ENCODE measurements around the gene DDR2.

Gene DDR2

GRCh38 chr1:162696286-162696862 is 64.1 kb downstream of the DDR2 start:
- no peak for DNase-seq (ENCODE audit: low read depth in 2 of 2)

GRCh38 chr1:162697140-162697895 is 65.1 kb downstream of the DDR2 start:
- DNase-seq (ENCODE audit: low read depth in 2 of 2) = no peak

GRCh38 chr1:162699366-162699765 is 67.1 kb downstream of the DDR2 start:
- no peak for DNase-seq (ENCODE audit: low read depth in 2 of 2)

- no peak for DNase-seq (ENCODE audit: low read depth in 2 of 2)
Measured at GRCh38 chr1:162700131-162700530, 67.9 kb downstream of the DDR2 start.

- no peak for DNase-seq (ENCODE audit: low read depth in 2 of 2)
Measured at GRCh38 chr1:162701286-162701685, 69.0 kb downstream of the DDR2 start.

- no peak for DNase-seq (ENCODE audit: low read depth in 2 of 2)
Measured at GRCh38 chr1:162702628-162703027, 70.4 kb downstream of the DDR2 start.

- DNase-seq (ENCODE audit: low read depth in 2 of 2) = no peak
Measured at GRCh38 chr1:162703708-162704107, 71.4 kb downstream of the DDR2 start.

GRCh38 chr1:162704673-162705424 is 72.6 kb downstream of the DDR2 start:
- DNase-seq (ENCODE audit: low read depth in 2 of 2) = no peak

- no peak for DNase-seq (ENCODE audit: low read depth in 2 of 2)
Measured at GRCh38 chr1:162706003-162706402, 73.7 kb downstream of the DDR2 start.

GRCh38 chr1:162706606-162707005 is 74.3 kb downstream of the DDR2 start:
- DNase-seq (ENCODE audit: low read depth in 2 of 2) = no peak

GRCh38 chr1:162708286-162708685 is 76.0 kb downstream of the DDR2 start:
- no peak for DNase-seq (ENCODE audit: low read depth in 2 of 2)

- DNase-seq (ENCODE audit: low read depth in 2 of 2) = no peak
Measured at GRCh38 chr1:162709132-162709860, 77.0 kb downstream of the DDR2 start.

- no peak for DNase-seq (ENCODE audit: low read depth in 2 of 2)
Measured at GRCh38 chr1:162709870-162710269, 77.6 kb downstream of the DDR2 start.

GRCh38 chr1:162710345-162710744 is 78.1 kb downstream of the DDR2 start:
- no peak for DNase-seq (ENCODE audit: low read depth in 2 of 2)

GRCh38 chr1:162710780-162711465 is 78.7 kb downstream of the DDR2 start:
- no peak for DNase-seq (ENCODE audit: low read depth in 2 of 2)

- no peak for DNase-seq (ENCODE audit: low read depth in 2 of 2)
Measured at GRCh38 chr1:162712317-162713029, 80.2 kb downstream of the DDR2 start.

GRCh38 chr1:162716123-162716522 is 83.9 kb downstream of the DDR2 start:
- no peak for DNase-seq (ENCODE audit: low read depth in 2 of 2)

GRCh38 chr1:162716552-162716951 is 84.3 kb downstream of the DDR2 start:
- DNase-seq (ENCODE audit: low read depth in 2 of 2) = no peak

- no peak for DNase-seq (ENCODE audit: low read depth in 2 of 2)
Measured at GRCh38 chr1:162717548-162718184, 85.4 kb downstream of the DDR2 start.

GRCh38 chr1:162719678-162720077 is 87.4 kb downstream of the DDR2 start:
- no peak for DNase-seq (ENCODE audit: low read depth in 2 of 2)

Data from stimulated activated CD4-positive, alpha-beta T cell treated with anti-CD3 and anti-CD28 coated beads, Interleukin-4, amount 100 ng/mL, for 48 hours (primary cell).